Ureter (tissue), 1 donor: ENCODE results near the gene CD84. TPM values are rescaled to one million over a fixed set of nuclear protein-coding genes. Genes with fewer than 3 reads are reported as not detected.
"Not testable (repeated sequence)": the region's sequence is repeated elsewhere in the genome, so short reads cannot be mapped to it uniquely, and the experiment has no call there.

ENCODE experiments used
- DNase-seq: peaks from one replicate; pipeline ENCODE4 v3.0.0-alpha.2; 2020; ENCODE audit warnings: low spot score
- total RNA-seq: library from RNA; stranded (reverse); gene quantifications from one replicate; pipeline ENCODE4 v1.2.4, GENCODE V29; 2023
- donor health status: DM: yes; HTN: yes; CAD: no.

Gene CD84
- total RNA-seq, 1 donor from 2014 or later, result 7.7 TPM

- no peak for DNase-seq
Measured at GRCh38 chr1:160540859-160541233, 38.5 kb downstream of the CD84 start.

GRCh38 chr1:160539990-160540858 lies 39.1 kb downstream of the CD84 start:
- DNase-seq, result no peak

GRCh38 chr1:160539684-160539989 lies 39.7 kb downstream of the CD84 start:
- DNase-seq, result no peak

GRCh38 chr1:160538985-160539651 lies 40.2 kb downstream of the CD84 start:
- DNase-seq, result no peak

- no peak for DNase-seq
Measured at GRCh38 chr1:160537714-160538665, 41.3 kb downstream of the CD84 start.

- DNase-seq, result no peak
Measured at GRCh38 chr1:160534823-160535605, 44.3 kb downstream of the CD84 start.

GRCh38 chr1:160532557-160532813 lies 46.8 kb downstream of the CD84 start:
- not testable (repeated sequence) for DNase-seq

GRCh38 chr1:160531809-160532556 lies 47.3 kb downstream of the CD84 start:
- not testable (repeated sequence) for DNase-seq

- not testable (repeated sequence) for DNase-seq
Measured at GRCh38 chr1:160529401-160529952, 49.8 kb downstream of the CD84 start.

GRCh38 chr1:160523789-160524188 lies 55.5 kb downstream of the CD84 start:
- DNase-seq, result not testable (repeated sequence)

GRCh38 chr1:160522622-160523345 lies 56.5 kb downstream of the CD84 start, which contains the start of gene SLAMF6:
SLAMF6 (minus strand) TSS chr1:160523255; CDS start chr1:160523192, 63 bp downstream.
- DNase-seq, result no peak

- no peak for DNase-seq
Measured at GRCh38 chr1:160522136-160522535, 57.2 kb downstream of the CD84 start.

GRCh38 chr1:160521554-160521953 lies 57.7 kb downstream of the CD84 start:
- DNase-seq, result no peak

- DNase-seq, result no peak
Measured at GRCh38 chr1:160520999-160521398, 58.3 kb downstream of the CD84 start.

- DNase-seq, result no peak
Measured at GRCh38 chr1:160520582-160520981, 58.7 kb downstream of the CD84 start.

GRCh38 chr1:160519642-160520435 lies 59.5 kb downstream of the CD84 start:
- no peak for DNase-seq

GRCh38 chr1:160517519-160517918 lies 61.8 kb downstream of the CD84 start:
- DNase-seq, result not testable (repeated sequence)

- not testable (repeated sequence) for DNase-seq
Measured at GRCh38 chr1:160515908-160516307, 63.4 kb downstream of the CD84 start.

- no peak for DNase-seq
Measured at GRCh38 chr1:160504651-160505050, 74.6 kb downstream of the CD84 start.
